GM23338 (cell line): ENCODE measurements around the gene GPATCH2. TPM values are rescaled to one million over a fixed set of nuclear protein-coding genes. Genes with fewer than 3 reads are reported as not detected.

Source experiments
- ATAC-seq: fragments of 200-7000 bp; cut with Tn5 transposase; 3 replicates; pipeline ENCODE4 v1.9.1; 2020
- DNase-seq: peaks from one replicate; pipeline ENCODE4 v3.0.0-alpha.2; 2015; ENCODE audit warnings: low spot score
- H2AFZ ChIP-seq: fragments of 200-600 bp; sonication (generic); 2 replicates; pipeline ENCODE4 v1.8.0; 2016; ENCODE audit warnings: antibody characterized with exemption, mild to moderate bottlenecking, moderate library complexity
- H3F3A ChIP-seq: fragments of 200-600 bp; sonication (generic); replicated peaks from 2 replicates; pipeline ENCODE4 v1.8.0; 2017; ENCODE audit warnings: antibody characterized with exemption, mixed run types, low read depth
- H3K27ac ChIP-seq: fragments of 200-600 bp; sonication (generic); 2 replicates; pipeline ENCODE4 v1.6.1; 2016; ENCODE audit warnings: low read depth
- H3K27me3 ChIP-seq: fragments of 200-600 bp; sonication (generic); 2 replicates; pipeline ENCODE4 v1.8.0; 2016; ENCODE audit warnings: mild to moderate bottlenecking, mixed run types, moderate library complexity; ENCODE audit not compliant: insufficient read depth
- H3K36me3 ChIP-seq: fragments of 200-600 bp; sonication (generic); 2 replicates; pipeline ENCODE4 v1.8.0; 2016; ENCODE audit warnings: mild to moderate bottlenecking; ENCODE audit not compliant: insufficient read depth
- H3K4me1 ChIP-seq: fragments of 200-600 bp; sonication (generic); 2 replicates; pipeline ENCODE4 v1.8.0; 2016; ENCODE audit warnings: mild to moderate bottlenecking, moderate library complexity; ENCODE audit not compliant: insufficient read depth
- H3K4me2 ChIP-seq: fragments of 200-600 bp; sonication (generic); 2 replicates; pipeline ENCODE4 v1.7.1; 2017; ENCODE audit warnings: mixed run types
- H3K4me3 ChIP-seq: fragments of 200-600 bp; sonication (generic); 2 replicates; pipeline ENCODE4 v1.6.1; 2016; ENCODE audit warnings: mixed run types
- H3K79me2 ChIP-seq: fragments of 200-600 bp; sonication (generic); replicated peaks from 2 replicates; pipeline ENCODE4 v1.8.0; 2017; ENCODE audit warnings: mild to moderate bottlenecking; ENCODE audit not compliant: insufficient read depth
- H3K9me2 ChIP-seq: fragments of 200-600 bp; sonication (generic); 2 replicates; pipeline ENCODE4 v1.8.0; 2017; ENCODE audit not compliant: insufficient read depth
- H4K20me1 ChIP-seq: fragments of 200-600 bp; sonication (generic); replicated peaks from 2 replicates; pipeline ENCODE4 v1.8.0; 2017; ENCODE audit warnings: mild to moderate bottlenecking; ENCODE audit not compliant: insufficient read depth
- H3K27ac Mint-ChIP-seq: 2 replicates; pipeline ENCODE4 v1.8.0; 2020; ENCODE audit warnings: inconsistent platforms, mild to moderate bottlenecking, moderate library complexity, mixed read lengths
- H3K27me3 Mint-ChIP-seq: 3 replicates; pipeline ENCODE4 v1.8.0; 2022; ENCODE audit warnings: low read depth, mild to moderate bottlenecking, moderate library complexity, mixed read lengths, inconsistent platforms; ENCODE audit not compliant: insufficient read depth, poor library complexity
- H3K36me3 Mint-ChIP-seq: 3 replicates; pipeline ENCODE4 v1.8.0; 2021; ENCODE audit warnings: low read depth, mild to moderate bottlenecking, inconsistent platforms, moderate library complexity, mixed read lengths
- H3K4me1 Mint-ChIP-seq: 3 replicates; pipeline ENCODE4 v1.8.0; 2020; ENCODE audit warnings: mild to moderate bottlenecking, inconsistent platforms, mixed read lengths
- H3K4me3 Mint-ChIP-seq: 3 replicates; pipeline ENCODE4 v1.8.0; 2021; ENCODE audit warnings: moderate library complexity, mild to moderate bottlenecking, inconsistent platforms, mixed read lengths
- H3K9me3 Mint-ChIP-seq: 3 replicates; pipeline ENCODE4 v1.8.0; 2020; ENCODE audit warnings: moderate library complexity, mild to moderate bottlenecking, inconsistent platforms, mixed read lengths
- CREB1 ChIP-seq: fragments of 250-450 bp; sonication (Bioruptor Pico); IDR thresholded peaks from 2 replicates; pipeline ENCODE4 v1.5.0; 2020; ENCODE audit warnings: low read depth, mild to moderate bottlenecking, moderate library complexity
- CTCF ChIP-seq, 2 experiments: fragments of 200-600 bp in 1 of 2; sonication (generic) in 1 of 2; conservative IDR thresholded peaks; 2 replicates each; pipeline versions ENCODE4 v1.5.1 to v1.6.1; 2016 to 2017; ENCODE audit warnings: antibody characterized with exemption in 2 of 2, low read depth in 2 of 2, mild to moderate bottlenecking in 2 of 2, moderate library complexity in 1 of 2
- ETS1 ChIP-seq: IDR thresholded peaks from 2 replicates; pipeline ENCODE4 v1.6.1; 2016; ENCODE audit warnings: antibody characterized with exemption
- EZH2phosphoT487 ChIP-seq: fragments of 200-600 bp; sonication (generic); IDR thresholded peaks from one replicate; pipeline ENCODE4 v1.8.1; 2018; ENCODE audit warnings: antibody characterized with exemption; ENCODE audit not compliant: unreplicated experiment
- JUNB ChIP-seq: IDR thresholded peaks from one replicate; pipeline ENCODE4 v1.6.1; 2016; ENCODE audit warnings: antibody characterized with exemption; ENCODE audit not compliant: unreplicated experiment
- NANOG ChIP-seq: IDR thresholded peaks from 2 replicates; pipeline ENCODE4 v1.6.1; 2016; ENCODE audit warnings: antibody characterized with exemption, borderline replicate concordance
- POLR2AphosphoS5 ChIP-seq: IDR thresholded peaks from 2 replicates; pipeline ENCODE4 v1.6.1; 2016; ENCODE audit warnings: antibody characterized with exemption, low read depth
- REST ChIP-seq: IDR thresholded peaks from one replicate; pipeline ENCODE4 v1.6.1; 2018; ENCODE audit warnings: antibody characterized with exemption; ENCODE audit not compliant: unreplicated experiment
- STAT1 ChIP-seq: IDR thresholded peaks from one replicate; pipeline ENCODE4 v1.6.1; 2016; ENCODE audit warnings: antibody characterized with exemption; ENCODE audit not compliant: unreplicated experiment
- ZNF114 ChIP-seq: fragments of 250-450 bp; sonication (Bioruptor Pico); IDR thresholded peaks from 2 replicates; pipeline ENCODE4 v1.5.0; 2020; ENCODE audit warnings: mild to moderate bottlenecking, moderate library complexity
- ZNF331 ChIP-seq: fragments of 250-450 bp; sonication (Bioruptor Pico); IDR thresholded peaks from 2 replicates; pipeline ENCODE4 v1.5.0; 2020; ENCODE audit warnings: low read depth, mild to moderate bottlenecking, moderate library complexity
- polyA plus RNA-seq: library from polyadenylated mRNA; unstranded; fragments of >200 nt; fragmentation: Nextera tagmentation; extraction: Ambion mirVana; gene quantifications from 2 replicates; pipeline ENCODE4 v1.2.1, GENCODE V29; 2016
- total RNA-seq: library from RNA; depleted of rRNA; stranded (reverse); fragments of >200 nt; shearing (Covaris generic); gene quantifications from 2 replicates; pipeline ENCODE4 v1.2.3, GENCODE V29; 2014

GPATCH2 gene
- total and polyA plus RNA-seq, 2 experiments from 2014 or later: 12.3 to 26.7 TPM

GRCh38 chr1:217542837-217543236, 88.1 kb downstream of the GPATCH2 start (continued):
- TF ChIP-seq REST (no peak), CTCF (conservative IDR thresholded peaks at IDR 0.05; ENCODE audit: low read depth in 2 of 2) (no peak), NANOG (no peak), ZNF114 (CRISPR knock-in tag) (no peak)

- H2AFZ ChIP-seq: no peak overlapping the region
- TF ChIP-seq CREB1 (no peak), JUNB (no peak)
- H3K4me1 ChIP-seq: no peaks in the 10 kb centered on the region
- no peak overlapping the region for H3K4me3 ChIP-seq
- no peaks in the 10 kb centered on the region for H3K36me3 ChIP-seq
- no peak overlapping the region for H3K4me2 ChIP-seq
- H3K27me3 ChIP-seq: no peaks in the 10 kb centered on the region
- no peak overlapping the region for H3K27ac Mint-ChIP-seq
- no peaks in the 10 kb centered on the region for H3K27me3 Mint-ChIP-seq
- H3K36me3 Mint-ChIP-seq: 0 out of 3 replicates have a peak, but pooled peaks cover 7% of the 10 kb centered on the region
- H3K79me2 ChIP-seq: no peaks in the 10 kb centered on the region
- no peaks in the 10 kb centered on the region for H4K20me1 ChIP-seq
- no peak overlapping the region for H3K27ac ChIP-seq
- H3K9me3 Mint-ChIP-seq: peaks cover 4% of the 10 kb centered on the region; the same call in 1 of the 3 replicates
- DNase-seq (no peak), ATAC-seq (no peak)
- H3K9me2 ChIP-seq: 0 out of 2 replicates have a peak, but pooled peaks cover under 1% of the 10 kb centered on the region
- H3K4me1 Mint-ChIP-seq: no peaks in the 10 kb centered on the region
- no peaks in the 10 kb centered on the region for H3F3A ChIP-seq
- H3K4me3 Mint-ChIP-seq: no peak overlapping the region
Measured at GRCh38 chr1:217542136-217542777, 88.6 kb downstream of the GPATCH2 start.

GRCh38 chr1:217540321-217540720, 90.6 kb downstream of the GPATCH2 start:
- ATAC-seq: no peak
- no peaks in the 10 kb centered on the region for H3F3A ChIP-seq
- Mint-ChIP-seq H3K27ac (no peak overlapping the region), H3K4me1 (no peaks in the 10 kb centered on the region), H3K36me3 (no peaks in the 10 kb centered on the region), H3K27me3 (no peaks in the 10 kb centered on the region), H3K4me3 (no peak overlapping the region), H3K9me3 (no peaks in the 10 kb centered on the region)
- no peak overlapping the region for H3K4me3 ChIP-seq
- no peak overlapping the region for H2AFZ ChIP-seq
- DNase-seq: no peak
- no peaks in the 10 kb centered on the region for H3K9me2 ChIP-seq
- no peaks in the 10 kb centered on the region for H4K20me1 ChIP-seq
- H3K4me1 ChIP-seq: no peaks in the 10 kb centered on the region
- no peak overlapping the region for H3K4me2 ChIP-seq
- no peak overlapping the region for H3K27ac ChIP-seq
- H3K27me3 ChIP-seq: no peaks in the 10 kb centered on the region
- no peaks in the 10 kb centered on the region for H3K36me3 ChIP-seq
- no peaks in the 10 kb centered on the region for H3K79me2 ChIP-seq
- no peak for TF ChIP-seq STAT1
- no peak for TF ChIP-seq EZH2phosphoT487
- TF ChIP-seq NANOG: no peak
- TF ChIP-seq POLR2AphosphoS5: no peak
- no peak for TF ChIP-seq REST
- TF ChIP-seq JUNB: no peak
- no peak for TF ChIP-seq ZNF114 (CRISPR knock-in tag)
- no peak for TF ChIP-seq ETS1
- no peak for TF ChIP-seq ZNF331 (CRISPR knock-in tag)
